Fibroblast of skin of left quadriceps (primary cell): ENCODE measurements around the gene AMOT.
"Not testable (repeated sequence)": the region's sequence is repeated elsewhere in the genome, so short reads cannot be mapped to it uniquely, and the experiment has no call there.

Source experiments
- DNase-seq, 2 experiments: peaks; one replicate each; pipeline ENCODE4 v3.0.0-alpha.2; 2013; ENCODE audit warnings: low read depth in 2 of 2

Gene AMOT, protein sequence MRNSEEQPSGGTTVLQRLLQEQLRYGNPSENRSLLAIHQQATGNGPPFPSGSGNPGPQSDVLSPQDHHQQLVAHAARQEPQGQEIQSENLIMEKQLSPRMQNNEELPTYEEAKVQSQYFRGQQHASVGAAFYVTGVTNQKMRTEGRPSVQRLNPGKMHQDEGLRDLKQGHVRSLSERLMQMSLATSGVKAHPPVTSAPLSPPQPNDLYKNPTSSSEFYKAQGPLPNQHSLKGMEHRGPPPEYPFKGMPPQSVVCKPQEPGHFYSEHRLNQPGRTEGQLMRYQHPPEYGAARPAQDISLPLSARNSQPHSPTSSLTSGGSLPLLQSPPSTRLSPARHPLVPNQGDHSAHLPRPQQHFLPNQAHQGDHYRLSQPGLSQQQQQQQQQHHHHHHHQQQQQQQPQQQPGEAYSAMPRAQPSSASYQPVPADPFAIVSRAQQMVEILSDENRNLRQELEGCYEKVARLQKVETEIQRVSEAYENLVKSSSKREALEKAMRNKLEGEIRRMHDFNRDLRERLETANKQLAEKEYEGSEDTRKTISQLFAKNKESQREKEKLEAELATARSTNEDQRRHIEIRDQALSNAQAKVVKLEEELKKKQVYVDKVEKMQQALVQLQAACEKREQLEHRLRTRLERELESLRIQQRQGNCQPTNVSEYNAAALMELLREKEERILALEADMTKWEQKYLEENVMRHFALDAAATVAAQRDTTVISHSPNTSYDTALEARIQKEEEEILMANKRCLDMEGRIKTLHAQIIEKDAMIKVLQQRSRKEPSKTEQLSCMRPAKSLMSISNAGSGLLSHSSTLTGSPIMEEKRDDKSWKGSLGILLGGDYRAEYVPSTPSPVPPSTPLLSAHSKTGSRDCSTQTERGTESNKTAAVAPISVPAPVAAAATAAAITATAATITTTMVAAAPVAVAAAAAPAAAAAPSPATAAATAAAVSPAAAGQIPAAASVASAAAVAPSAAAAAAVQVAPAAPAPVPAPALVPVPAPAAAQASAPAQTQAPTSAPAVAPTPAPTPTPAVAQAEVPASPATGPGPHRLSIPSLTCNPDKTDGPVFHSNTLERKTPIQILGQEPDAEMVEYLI

GRCh38 chrX:112840382-112841113 lies at the start of gene AMOT:
TSS of gene AMOT (minus strand) at chrX:112840831. CDS start at chrX:112823126, 17,705 bp downstream.
- DNase-seq, result peak; percentile 46 to 53

DNA sequence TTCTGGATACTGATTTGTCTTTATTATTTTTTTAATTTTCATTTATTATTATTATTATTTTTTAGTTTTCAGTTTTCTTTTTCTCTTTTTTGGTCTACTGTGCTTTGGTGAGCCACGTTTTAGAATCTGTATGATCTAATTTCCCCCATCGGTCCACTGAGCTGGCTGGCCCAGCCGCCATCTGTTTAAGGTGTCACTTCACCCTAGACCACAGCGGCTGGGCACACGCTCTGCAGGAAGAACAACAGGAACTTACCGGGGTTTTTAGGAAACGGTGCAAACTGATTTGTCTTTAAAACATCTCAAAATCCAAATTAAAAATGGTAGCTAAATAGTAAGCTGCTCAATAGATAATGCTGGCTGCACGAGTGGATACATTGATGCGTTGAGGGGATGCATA lies 48.8 kb upstream of the AMOT start:
- no peak for DNase-seq

DNA sequence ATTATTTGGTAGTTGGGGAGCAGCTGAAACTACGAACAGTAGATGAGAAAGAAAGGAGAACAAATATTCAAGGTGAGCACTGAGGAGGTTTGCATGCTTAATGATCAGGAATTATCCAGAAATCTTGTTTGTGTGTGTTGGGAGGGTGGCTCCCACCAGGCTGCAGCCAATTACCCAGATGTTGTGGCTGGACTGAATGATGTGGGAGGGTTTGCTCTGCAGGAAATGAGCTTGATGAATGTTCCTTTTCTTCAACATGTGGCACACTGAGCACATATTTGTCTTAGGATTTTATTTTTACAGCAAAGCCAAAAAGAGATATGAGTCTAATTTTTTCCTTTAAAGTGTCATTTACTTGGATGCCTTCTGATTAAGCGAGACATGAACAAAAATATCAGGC lies 48.3 kb upstream of the AMOT start:
- DNase-seq, result no peak

- no peak for DNase-seq
These were observed 37.1 kb upstream of the AMOT start for GRCh38 chrX:112877771-112878173.

DNA sequence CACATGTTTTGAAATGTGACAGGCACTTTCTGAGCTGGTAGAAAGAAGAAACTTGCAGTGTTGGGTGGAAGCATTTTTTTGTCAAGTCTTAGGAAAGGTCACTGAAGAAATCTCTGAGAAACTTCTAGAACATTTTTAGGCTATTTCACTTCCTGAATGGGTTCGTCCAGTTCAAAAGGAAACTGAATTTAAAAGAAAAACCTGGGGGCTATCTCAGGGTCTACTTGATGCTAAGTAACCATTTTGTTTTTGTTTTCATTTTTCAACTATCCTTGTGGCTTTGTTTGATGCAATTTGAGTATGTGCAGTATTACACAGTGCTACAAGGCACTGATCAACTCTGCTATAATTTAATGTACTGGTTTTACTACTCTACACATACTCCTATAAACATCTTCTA lies 34.0 kb upstream of the AMOT start:
- no peak for DNase-seq

DNA sequence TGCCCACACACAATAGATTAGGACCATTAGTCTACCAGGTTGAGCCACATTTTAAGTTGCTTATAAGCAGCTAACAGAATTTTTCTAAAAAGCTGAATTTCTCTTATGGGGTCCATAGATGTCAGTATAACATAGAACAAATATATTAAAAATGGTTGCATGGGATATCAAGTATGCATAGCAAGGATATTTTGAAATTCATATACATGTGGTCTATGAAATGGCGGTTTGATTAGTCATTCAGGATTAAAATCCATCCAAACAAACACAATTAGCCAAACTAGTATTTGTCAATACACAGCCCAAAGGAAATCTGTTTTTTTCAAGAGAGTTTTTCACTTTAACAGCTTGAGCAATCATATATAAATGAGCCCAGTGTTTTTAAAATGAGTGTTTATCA lies 33.5 kb upstream of the AMOT start:
- DNase-seq, result peak; percentile 18 to 24

DNA sequence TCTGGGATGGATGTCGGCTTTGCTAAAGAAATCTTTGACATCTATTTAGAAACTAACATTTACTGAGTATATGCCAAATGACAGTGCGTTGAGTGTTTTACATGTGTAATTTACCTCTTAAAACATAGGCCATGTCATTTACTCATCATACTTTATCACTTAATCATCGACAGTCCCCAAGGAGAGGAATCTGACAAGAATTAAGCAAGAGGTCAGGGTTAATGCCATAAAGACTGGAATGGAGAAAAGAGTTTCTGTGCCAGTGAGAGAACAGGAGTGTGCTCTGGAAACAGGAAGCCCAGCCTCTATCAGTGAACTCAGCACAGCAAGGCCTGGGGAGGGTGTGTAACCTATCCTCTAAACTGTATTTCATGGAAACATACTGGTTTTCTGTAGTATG lies 28.0 kb upstream of the AMOT start:
- no peak for DNase-seq

DNA sequence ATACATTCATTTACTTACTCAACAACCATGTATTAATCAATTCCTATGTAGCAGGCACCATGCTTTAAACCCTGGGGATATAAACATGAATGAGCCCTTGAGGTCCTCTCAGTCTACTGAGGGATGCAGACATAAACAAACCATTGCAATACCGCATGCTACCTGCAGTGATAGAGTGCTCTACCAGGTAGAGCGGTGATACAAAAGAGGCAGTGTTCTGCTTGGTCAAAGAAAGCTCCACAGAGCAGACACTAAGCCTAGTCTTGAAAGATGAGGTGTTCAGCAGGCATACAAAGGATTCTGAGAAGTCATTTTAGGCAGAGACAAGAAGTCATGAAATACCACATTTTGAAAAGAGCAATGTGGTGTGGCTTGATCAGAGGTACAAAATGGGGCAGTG lies 26.9 kb upstream of the AMOT start:
- DNase-seq, result no peak

- peak in 1 of 2 experiments; percentile 31 for DNase-seq
These were observed 25.5 kb upstream of the AMOT start for GRCh38 chrX:112866175-112866574.

DNA sequence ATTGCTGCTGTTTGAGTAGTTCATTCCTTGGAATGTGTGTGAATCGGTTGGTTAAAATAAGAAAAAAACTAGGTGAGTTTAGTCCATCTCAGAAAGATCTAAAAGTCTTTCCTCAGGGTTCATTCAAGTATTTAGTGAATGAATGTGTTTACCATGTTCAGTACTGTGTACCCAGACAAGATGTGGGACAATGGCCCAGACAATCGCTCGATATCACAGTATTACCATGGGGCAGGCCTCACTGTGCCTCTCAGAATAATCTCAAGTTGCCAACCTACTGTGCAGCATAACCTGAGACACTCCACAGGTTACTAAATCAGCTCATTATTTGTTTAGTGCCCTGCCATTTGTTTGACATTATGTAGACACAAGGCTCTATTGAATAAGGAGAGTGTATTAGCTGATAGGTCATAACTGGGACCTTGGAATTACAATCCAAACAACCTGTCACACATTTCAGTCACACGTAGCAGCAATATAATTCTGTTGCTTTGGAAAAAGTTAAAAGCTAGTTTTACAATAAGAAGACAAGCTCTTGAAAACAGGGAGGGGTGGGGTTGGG lies 24.9 kb upstream of the AMOT start:
- no peak for DNase-seq

GRCh38 chrX:112863850-112864249 lies 23.2 kb upstream of the AMOT start:
- no peak for DNase-seq

- no peak for DNase-seq
These were observed 16.8 kb upstream of the AMOT start for GRCh38 chrX:112857478-112857878.

DNA sequence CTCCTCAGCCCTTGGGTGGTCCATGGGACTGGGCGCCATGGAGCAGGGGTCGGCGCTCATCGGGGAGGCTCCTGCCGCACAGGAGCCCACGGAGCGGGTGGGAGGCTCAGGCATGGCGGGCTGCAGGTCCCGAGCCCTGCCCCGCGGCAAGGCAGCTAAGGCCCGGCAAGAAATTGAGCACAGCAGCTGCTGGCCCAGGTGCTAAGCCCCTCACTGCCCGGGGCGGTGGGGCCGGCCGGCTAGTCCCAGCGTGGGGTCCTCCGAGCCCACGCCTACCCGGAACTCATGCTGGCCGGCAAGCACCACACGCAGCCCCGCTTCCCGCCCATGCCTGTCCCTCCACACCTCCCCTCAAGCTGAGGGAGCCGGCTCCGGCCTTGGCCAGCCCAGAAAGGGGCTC lies 14.3 kb upstream of the AMOT start:
- DNase-seq, result not testable (repeated sequence)

GRCh38 chrX:112852851-112853250 lies 12.2 kb upstream of the AMOT start:
- DNase-seq, result no peak

DNA sequence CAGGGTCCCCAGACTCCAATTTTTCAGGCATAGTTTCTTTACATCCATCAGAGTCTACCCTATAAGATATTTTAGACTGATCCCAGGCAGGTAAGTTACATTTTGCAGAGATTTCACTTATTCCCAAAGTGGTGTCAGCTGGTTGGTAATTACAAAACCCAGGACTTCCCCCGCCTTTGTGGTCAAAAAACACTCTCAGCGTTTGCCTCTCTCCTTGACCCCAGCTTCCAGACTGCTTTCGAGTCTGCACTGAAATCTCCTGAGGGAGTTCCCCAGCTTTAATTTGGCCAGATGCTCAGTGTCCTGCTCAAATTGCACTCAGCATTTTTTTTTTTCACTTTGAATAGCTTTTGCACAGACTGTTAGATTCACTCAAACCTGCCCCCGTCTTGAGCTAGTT lies 11.2 kb upstream of the AMOT start:
- DNase-seq, result peak in 1 of 2 experiments; percentile 34

GRCh38 chrX:112851161-112851779 lies 10.6 kb upstream of the AMOT start:
- DNase-seq, result no peak

DNA sequence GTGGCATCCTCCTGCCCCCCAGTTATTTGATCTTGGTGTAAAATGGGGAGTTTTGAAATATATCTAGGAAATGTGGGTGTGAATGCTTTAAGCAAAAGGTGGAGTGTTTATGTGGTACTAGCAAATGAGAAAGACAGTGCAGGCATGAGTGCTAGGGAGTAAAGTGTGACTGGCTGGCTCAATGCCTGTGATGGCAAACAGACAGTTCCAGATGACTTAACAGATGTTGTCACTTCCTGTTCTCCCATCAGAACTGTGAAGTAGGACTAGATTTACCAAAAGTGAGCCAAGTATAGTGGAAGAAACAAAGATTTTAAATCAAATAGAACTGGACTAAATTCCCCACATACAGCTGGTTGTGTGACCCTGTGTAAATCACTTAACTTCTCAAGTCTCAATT lies 8.4 kb upstream of the AMOT start:
- no peak for DNase-seq

- DNase-seq, result no peak
These were observed 6.2 kb upstream of the AMOT start for GRCh38 chrX:112846782-112847181.

GRCh38 chrX:112846187-112846586 lies 5.6 kb upstream of the AMOT start:
- no peak for DNase-seq

- DNase-seq, result no peak
These were observed 3.6 kb upstream of the AMOT start for GRCh38 chrX:112844250-112844649.

DNA sequence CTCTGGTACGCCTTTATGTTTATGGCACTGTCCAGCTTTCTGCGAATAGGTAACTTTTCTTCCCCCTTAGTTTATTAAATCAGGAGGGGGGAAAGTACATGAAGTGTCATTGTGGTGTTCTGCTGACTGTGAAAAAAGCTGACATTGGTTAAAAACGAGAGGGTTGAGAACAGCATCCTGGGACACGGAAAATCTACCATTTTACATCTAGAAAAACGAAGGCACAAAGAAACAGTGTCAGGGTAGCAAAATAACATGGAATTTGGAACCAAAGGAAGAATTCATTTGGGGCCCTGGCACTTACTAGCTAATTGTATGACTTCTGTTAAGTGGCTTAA lies 1.2 kb upstream of the AMOT start:
- DNase-seq, result no peak
